CD14-positive monocyte (primary cell): Measurements from ENCODE around the gene TNFRSF19. TPM values are rescaled to one million over a fixed set of nuclear protein-coding genes. Genes with fewer than 3 reads are reported as not detected.

ENCODE experiments used
- DNase-seq, 3 donors: peaks; one replicate each; pipeline ENCODE4 v3.0.0-alpha.2; 2011 to 2022
- H2AFZ ChIP-seq: 2 replicates; pipeline ENCODE4 v1.6.0; 2012; ENCODE audit warnings: mild to moderate bottlenecking, low read depth, low read length, inconsistent platforms; ENCODE audit not compliant: insufficient read depth, poor library complexity, severe bottlenecking
- H3K27ac ChIP-seq, 2 donors: 1 replicate in 1 of 2; 2 replicates in 1 of 2; pipeline ENCODE4 v1.5.1; 2012 to 2013; ENCODE audit warnings: low read length in 2 of 2, control low read depth in 1 of 2, inconsistent platforms in 1 of 2, low read depth in 1 of 2, mild to moderate bottlenecking in 1 of 2
- H3K27me3 ChIP-seq, 2 donors: one replicate each; pipeline versions ENCODE4 v1.6.0 to v1.6.1; 2011 to 2013; ENCODE audit warnings: low read length in 2 of 2; ENCODE audit not compliant: control insufficient read depth in 2 of 2, insufficient read depth in 2 of 2
- H3K36me3 ChIP-seq, 2 donors: replicated peaks in 1 of 2; 1 replicate in 1 of 2; 2 replicates in 1 of 2; pipeline versions ENCODE4 v1.5.1 to v1.6.1; 2012 to 2013; ENCODE audit warnings: low read length in 2 of 2, control low read depth in 1 of 2, inconsistent platforms in 1 of 2, mild to moderate bottlenecking in 1 of 2; ENCODE audit not compliant: insufficient read depth in 2 of 2, control insufficient read depth in 1 of 2
- H3K4me1 ChIP-seq, 2 donors: 1 replicate in 1 of 2; 2 replicates in 1 of 2; pipeline versions ENCODE4 v1.5.1 to v1.6.1; 2012 to 2013; ENCODE audit warnings: low read length in 2 of 2, control low read depth in 1 of 2, inconsistent platforms in 1 of 2, mild to moderate bottlenecking in 1 of 2, moderate library complexity in 1 of 2; ENCODE audit not compliant: insufficient read depth in 2 of 2, control insufficient read depth in 1 of 2
- H3K4me2 ChIP-seq: replicated peaks from 2 replicates; pipeline ENCODE3; 2012; ENCODE audit warnings: low read length, moderate library complexity, mild to moderate bottlenecking; ENCODE audit not compliant: poor library complexity, severe bottlenecking; ENCODE audit errors: extremely low read depth
- H3K4me3 ChIP-seq, 3 experiments: fragments of 200-600 bp in 1 of 3; sonication (generic) in 1 of 3; replicated peaks in 1 of 3; 1 replicate in 2 of 3; 2 replicates in 1 of 3; pipeline ENCODE4 v1.5.1; 2011 to 2013; ENCODE audit warnings: low read length in 3 of 3, mild to moderate bottlenecking in 3 of 3, control low read depth in 2 of 3, low read depth in 2 of 3, inconsistent platforms in 1 of 3, moderate library complexity in 1 of 3
- H3K79me2 ChIP-seq: 2 replicates; pipeline ENCODE4 v1.6.0; 2012; ENCODE audit warnings: mild to moderate bottlenecking, control low read depth, inconsistent platforms, low read length, moderate library complexity; ENCODE audit not compliant: insufficient read depth
- H3K9ac ChIP-seq: 2 replicates; pipeline ENCODE4 v1.6.0; 2017; ENCODE audit warnings: low read length, mild to moderate bottlenecking; ENCODE audit not compliant: insufficient read depth, poor library complexity, severe bottlenecking
- H3K9me3 ChIP-seq, 2 donors: replicated peaks in 1 of 2; 1 replicate in 1 of 2; 2 replicates in 1 of 2; pipeline versions ENCODE4 v1.5.1 to v1.6.1; 2012 to 2013; ENCODE audit warnings: low read length in 2 of 2, control low read depth in 1 of 2; ENCODE audit not compliant: control insufficient read depth in 1 of 2, insufficient read depth in 1 of 2
- H4K20me1 ChIP-seq: 2 replicates; pipeline ENCODE4 v1.6.0; 2012; ENCODE audit warnings: mild to moderate bottlenecking, low read length, control low read depth, moderate library complexity; ENCODE audit not compliant: insufficient read depth
- H3K27ac Mint-ChIP-seq, 7 donors: one replicate each; pipeline ENCODE4 v1.8.0; 2020; ENCODE audit warnings: mild to moderate bottlenecking in 7 of 7, mixed read lengths in 7 of 7, moderate library complexity in 6 of 7, inconsistent platforms in 2 of 7
- H3K27me3 Mint-ChIP-seq, 3 donors: one replicate each; pipeline ENCODE4 v1.8.0; 2021 to 2022; ENCODE audit warnings: low read depth in 3 of 3, mild to moderate bottlenecking in 3 of 3, mixed read lengths in 3 of 3, moderate library complexity in 3 of 3, inconsistent platforms in 1 of 3
- H3K36me3 Mint-ChIP-seq, 2 donors: one replicate each; pipeline ENCODE4 v1.8.0; 2020; ENCODE audit warnings: mixed read lengths in 2 of 2, inconsistent platforms in 1 of 2, mild to moderate bottlenecking in 1 of 2
- H3K4me1 Mint-ChIP-seq: one replicate; pipeline ENCODE4 v1.8.0; 2020; ENCODE audit warnings: mild to moderate bottlenecking, mixed read lengths
- H3K4me3 Mint-ChIP-seq, 2 donors: one replicate each; pipeline ENCODE4 v1.8.0; 2020; ENCODE audit warnings: mild to moderate bottlenecking in 2 of 2, mixed read lengths in 2 of 2, moderate library complexity in 1 of 2
- H3K9me3 Mint-ChIP-seq, 7 donors: one replicate each; pipeline ENCODE4 v1.8.0; 2020 to 2022; ENCODE audit warnings: mixed read lengths in 7 of 7, mild to moderate bottlenecking in 6 of 7, moderate library complexity in 6 of 7, inconsistent platforms in 2 of 7
- CTCF ChIP-seq: fragments of 200-600 bp; IDR thresholded peaks from one replicate; pipeline ENCODE4 v1.8.0; 2022; ENCODE audit warnings: antibody characterized with exemption, mild to moderate bottlenecking
- WGBS: methylation state at CpG from one replicate; pipeline ENCODE4 v1.1.5; 2013; ENCODE audit warnings: missing lambda C conversion rate; ENCODE audit not compliant: insufficient coverage; 5-methylcytosine and 5-hydroxymethylcytosine counted together
- intact Hi-C, 2 donors: fragments of 100-400 bp; cut with micrococcal nuclease; formaldehyde crosslinking; loops; one replicate each; pipeline versions ENCODE4 v1.15.0 to v1.15.1; 2023
- polyA plus RNA-seq, 3 donors: library from polyadenylated mRNA; depleted of rRNA in 1 of 3; unstranded in 2 of 3; stranded (reverse) in 1 of 3; fragments of 300-500 nt in 2 of 3; fragments of >200 nt in 1 of 3; fragmentation: Illumina TruSeq in 2 of 3; gene quantifications; 1 replicate in 2 of 3; 2 replicates in 1 of 3; pipeline ENCODE4 v1.2.3, GENCODE V29; 2012 to 2021

The TNFRSF19 gene
- polyA plus RNA-seq, 3 donors, result 0.11 TPM; not detected in 2

GRCh38 chr13:23531446-23531845 is 38.8 kb upstream of the TNFRSF19 start:
- Histone ChIP-seq H2AFZ (no peak overlapping the region), H3K9me3 (peaks cover 0 to 7% of the 10 kb centered on the region in 2 donors), H3K4me2 (no peak overlapping the region), H3K4me3 (no peak overlapping the region), H3K4me1 (no peaks in the 10 kb centered on the region), H3K9ac (no peak overlapping the region), H4K20me1 (no peaks in the 10 kb centered on the region), H3K36me3 (no peaks in the 10 kb centered on the region), H3K79me2 (no peaks in the 10 kb centered on the region), H3K27me3 (no peaks in the 10 kb centered on the region), H3K27ac (no peak overlapping the region)
- no peak for DNase-seq
- intact Hi-C loops, result no loop called here
- TF ChIP-seq CTCF, result no peak
- peaks cover 0 to 5% (median 2%) of the 10 kb centered on the region in 3 donors for H3K27me3 Mint-ChIP-seq
- no peaks in the 10 kb centered on the region for H3K4me1 Mint-ChIP-seq
- 95% methylated on average over 14 of the region's 15 CpGs for WGBS
- no peak overlapping the region for H3K27ac Mint-ChIP-seq
- no peak overlapping the region for H3K4me3 Mint-ChIP-seq
- H3K9me3 Mint-ChIP-seq, result peaks cover 5 to 23% (median 14%) of the 10 kb centered on the region in 7 donors
- H3K36me3 Mint-ChIP-seq, result no peaks in the 10 kb centered on the region

- Histone ChIP-seq H4K20me1 (no peaks in the 10 kb centered on the region), H3K9ac (no peak overlapping the region), H3K27me3 (no peaks in the 10 kb centered on the region), H3K4me3 (no peak overlapping the region), H3K4me1 (no peaks in the 10 kb centered on the region), H3K9me3 (peaks cover 0 to 7% of the 10 kb centered on the region in 2 donors), H3K27ac (no peak overlapping the region), H3K79me2 (no peaks in the 10 kb centered on the region), H3K4me2 (no peak overlapping the region), H3K36me3 (no peaks in the 10 kb centered on the region), H2AFZ (no peak overlapping the region)
- no peaks in the 10 kb centered on the region for H3K4me1 Mint-ChIP-seq
- no peak for TF ChIP-seq CTCF
- no peak for DNase-seq
- 100% methylated on average over 2 of the region's 5 CpGs for WGBS
- intact Hi-C loops, result no loop called here
- no peak overlapping the region for H3K4me3 Mint-ChIP-seq
- H3K27me3 Mint-ChIP-seq, result peaks cover 0 to 7% (median 2%) of the 10 kb centered on the region in 3 donors
- no peak overlapping the region for H3K27ac Mint-ChIP-seq
- no peaks in the 10 kb centered on the region for H3K36me3 Mint-ChIP-seq
- H3K9me3 Mint-ChIP-seq, result peaks cover 9 to 19% (median 11%) of the 10 kb centered on the region in 7 donors
Measured at GRCh38 chr13:23534090-23534489, 36.1 kb upstream of the TNFRSF19 start.
